ENCODE results near the gene EDN1.
A peak's percentile ranks its signal among the peaks of the same experiment; 100 is the strongest.
"Not testable (repeated sequence)": the region's sequence is repeated elsewhere in the genome, so short reads cannot be mapped to it uniquely, and the experiment has no call there.

Gene EDN1

GRCh38 chr6:12294851-12295536 lies 4.8 kb downstream of the EDN1 start:
- DNase-seq (ENCODE audit: low spot score): peak; percentile 19

- no peak for DNase-seq (ENCODE audit: low spot score)
Measured at GRCh38 chr6:12295558-12296254, 5.5 kb downstream of the EDN1 start.

- peak; percentile 90 for DNase-seq (ENCODE audit: low spot score)
Measured at GRCh38 chr6:12296255-12296573, 6.1 kb downstream of the EDN1 start.

- DNase-seq (ENCODE audit: low spot score): no peak
Measured at GRCh38 chr6:12296604-12297003, 6.4 kb downstream of the EDN1 start.

GRCh38 chr6:12297363-12298016 lies 7.3 kb downstream of the EDN1 start:
- no peak for DNase-seq (ENCODE audit: low spot score)

GRCh38 chr6:12298017-12298978 lies 8.1 kb downstream of the EDN1 start:
- DNase-seq (ENCODE audit: low spot score): no peak

- no peak for DNase-seq (ENCODE audit: low spot score)
Measured at GRCh38 chr6:12298995-12299394, 8.8 kb downstream of the EDN1 start.

GRCh38 chr6:12301018-12301417 lies 10.9 kb downstream of the EDN1 start:
- no peak for DNase-seq (ENCODE audit: low spot score)

- DNase-seq (ENCODE audit: low spot score): no peak
Measured at GRCh38 chr6:12304487-12304886, 14.3 kb downstream of the EDN1 start.

- DNase-seq (ENCODE audit: low spot score): no peak
Measured at GRCh38 chr6:12309070-12309469, 18.9 kb downstream of the EDN1 start.

GRCh38 chr6:12311106-12311505 lies 20.9 kb downstream of the EDN1 start:
- DNase-seq (ENCODE audit: low spot score): no peak

GRCh38 chr6:12312736-12313135 lies 22.6 kb downstream of the EDN1 start:
- DNase-seq (ENCODE audit: low spot score): peak; percentile 31

GRCh38 chr6:12313306-12313991 lies 23.3 kb downstream of the EDN1 start:
- no peak for DNase-seq (ENCODE audit: low spot score)

- DNase-seq (ENCODE audit: low spot score): peak; percentile 28
Measured at GRCh38 chr6:12313992-12314589, 23.9 kb downstream of the EDN1 start.

- no peak for DNase-seq (ENCODE audit: low spot score)
Measured at GRCh38 chr6:12314751-12315150, 24.6 kb downstream of the EDN1 start.

- DNase-seq (ENCODE audit: low spot score): no peak
Measured at GRCh38 chr6:12315292-12316081, 25.3 kb downstream of the EDN1 start.

- no peak for DNase-seq (ENCODE audit: low spot score)
Measured at GRCh38 chr6:12318749-12319148, 28.6 kb downstream of the EDN1 start.

- DNase-seq (ENCODE audit: low spot score): not testable (repeated sequence)
Measured at GRCh38 chr6:12320074-12320473, 29.9 kb downstream of the EDN1 start.

GRCh38 chr6:12324099-12324498 lies 33.9 kb downstream of the EDN1 start:
- DNase-seq (ENCODE audit: low spot score): peak; percentile 36

GRCh38 chr6:12324748-12325147 lies 34.6 kb downstream of the EDN1 start:
- no peak for DNase-seq (ENCODE audit: low spot score)

Data from GM03348 (cell line).